G401 (cell line): ENCODE results near the gene TRIM9. TPM values are rescaled to one million over a fixed set of nuclear protein-coding genes. Genes with fewer than 3 reads are reported as not detected.

Source experiments
- DNase-seq: peaks from one replicate; pipeline ENCODE4 v3.0.0-alpha.2; 2015; ENCODE audit warnings: low spot score
- in situ Hi-C: cut with HindIII; loops from 2 replicates; pipeline ENCODE4 v1.10.0; 2016; ENCODE audit warnings: low sequenced_read_pairs, mixed read lengths
- total RNA-seq: library from RNA; depleted of rRNA; stranded (reverse); fragments of >200 nt; shearing (Covaris generic); gene quantifications from 2 replicates; pipeline ENCODE4 v1.2.3, GENCODE V29; 2014

Gene TRIM9
- total RNA-seq, 1 experiment from 2014 or later = 0.41 TPM

DNA sequence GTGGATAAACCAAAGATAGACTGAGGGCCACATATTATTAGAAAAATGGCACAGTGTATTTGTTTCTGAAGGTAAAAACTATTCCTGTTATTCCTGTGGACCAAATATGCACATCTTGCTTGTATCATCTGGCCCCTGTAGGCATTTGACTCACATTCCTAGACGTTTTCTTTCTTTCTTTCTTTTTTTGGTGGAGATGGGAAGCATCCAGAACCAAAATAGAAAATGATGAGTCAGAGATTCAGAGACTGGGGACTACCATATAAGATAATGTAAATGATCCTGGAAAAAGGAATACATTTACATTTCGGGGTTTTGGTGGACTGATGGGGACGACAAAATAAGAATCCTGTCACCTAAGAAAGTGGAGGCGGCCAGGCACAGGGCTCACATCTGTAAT lies 24.2 kb downstream of the TRIM9 start:
- in situ Hi-C loops = no loop called here
- no peak for DNase-seq

DNA sequence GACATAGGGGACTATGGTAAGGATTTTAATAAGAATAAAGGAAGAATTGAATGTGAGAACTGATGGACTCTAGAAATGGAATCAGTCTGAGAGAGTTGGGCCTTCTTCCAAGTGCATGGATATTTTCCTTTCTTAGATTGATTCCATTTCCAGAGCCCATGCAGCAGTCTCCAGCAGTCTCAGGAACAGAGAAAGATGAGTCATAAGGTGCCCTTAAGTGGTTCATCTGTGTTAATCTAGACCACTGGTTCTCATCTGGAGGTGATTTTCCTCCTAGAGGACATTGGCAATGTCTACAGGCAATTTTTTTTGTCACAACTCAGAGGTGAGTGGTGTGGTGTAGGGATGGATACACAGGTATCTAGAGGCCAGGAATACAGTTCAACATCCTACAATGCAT lies 25.9 kb downstream of the TRIM9 start:
- in situ Hi-C loops = no loop called here
- no peak for DNase-seq

DNA sequence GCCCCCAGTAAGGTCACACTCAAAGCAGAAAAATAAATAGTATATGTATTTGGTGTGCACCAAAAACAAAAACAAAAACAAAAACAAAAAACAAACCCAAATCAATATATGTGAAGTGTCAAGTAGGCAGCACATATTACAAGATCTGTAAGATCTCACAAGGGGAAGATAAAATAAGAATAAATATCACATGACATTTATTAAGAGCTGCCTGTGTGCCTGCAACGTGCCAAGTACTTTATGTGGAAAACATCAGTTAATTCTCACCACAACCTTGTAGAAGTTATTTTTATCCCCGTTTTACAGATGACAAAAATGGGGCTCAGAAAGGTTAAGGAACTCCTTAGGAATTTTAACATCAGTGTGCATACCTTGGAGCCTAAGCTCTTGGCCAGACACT lies 26.6 kb downstream of the TRIM9 start:
- no peak for DNase-seq
- in situ Hi-C loops = no loop called here

DNA sequence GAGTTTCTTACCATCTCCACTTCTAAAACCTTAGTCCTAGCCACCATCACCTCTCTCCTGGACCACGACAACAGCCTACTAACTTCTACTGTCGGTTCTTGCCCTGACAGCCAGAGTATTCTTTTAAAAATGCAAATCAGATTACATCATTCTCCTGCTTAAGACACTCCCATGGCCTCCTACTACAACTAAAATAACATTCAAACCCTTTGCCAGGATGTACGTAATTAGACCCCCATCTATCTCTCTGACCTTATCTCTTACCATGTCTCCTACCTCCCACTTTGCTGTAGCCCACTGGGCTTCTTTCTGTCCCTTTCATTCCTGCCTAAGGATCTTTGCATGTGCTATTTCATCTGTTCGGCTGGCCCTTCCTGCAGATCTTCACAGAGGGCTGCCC lies 27.6 kb downstream of the TRIM9 start:
- no peak for DNase-seq
- in situ Hi-C loops = no loop called here

DNA sequence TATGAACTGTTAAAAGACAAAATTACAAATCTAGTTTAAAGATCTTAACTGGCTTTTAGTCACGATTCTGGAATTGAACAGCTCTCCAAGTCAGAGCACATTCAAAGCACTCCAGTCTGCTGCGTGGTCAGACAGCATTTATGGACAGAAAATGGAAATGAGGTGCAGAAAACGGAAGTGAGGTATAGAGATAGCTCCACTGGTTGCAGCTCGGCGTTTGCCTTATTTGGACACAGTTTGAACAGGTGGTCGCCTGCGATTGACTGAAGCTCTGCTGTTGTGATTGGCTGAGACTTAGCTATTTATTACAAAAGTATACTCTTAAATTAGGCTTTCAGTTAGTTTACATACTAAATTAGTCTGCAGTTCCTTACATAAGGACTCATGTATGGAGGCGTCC lies 28.3 kb downstream of the TRIM9 start:
- DNase-seq = no peak
- in situ Hi-C loops = no loop called here

DNA sequence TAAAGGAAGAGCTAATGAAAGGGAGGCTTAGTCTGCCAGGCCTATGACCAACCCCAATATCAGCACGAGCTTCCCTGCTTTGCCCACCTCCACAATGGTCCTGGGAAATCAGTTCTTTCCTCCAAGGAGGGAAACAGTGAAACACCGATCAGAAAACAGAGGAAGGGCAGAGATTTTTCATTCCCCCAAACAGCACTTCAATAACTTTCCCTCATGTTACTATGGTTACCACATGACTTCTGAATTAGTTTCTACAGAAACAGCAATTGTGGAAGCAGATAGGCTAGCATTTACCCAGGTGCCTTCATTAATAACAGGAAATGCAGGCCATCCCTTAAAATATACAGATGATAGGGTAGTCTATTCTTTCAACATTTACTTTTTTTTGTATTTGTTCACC lies 35.9 kb downstream of the TRIM9 start:
- in situ Hi-C loops = no loop called here
- no peak for DNase-seq

DNA sequence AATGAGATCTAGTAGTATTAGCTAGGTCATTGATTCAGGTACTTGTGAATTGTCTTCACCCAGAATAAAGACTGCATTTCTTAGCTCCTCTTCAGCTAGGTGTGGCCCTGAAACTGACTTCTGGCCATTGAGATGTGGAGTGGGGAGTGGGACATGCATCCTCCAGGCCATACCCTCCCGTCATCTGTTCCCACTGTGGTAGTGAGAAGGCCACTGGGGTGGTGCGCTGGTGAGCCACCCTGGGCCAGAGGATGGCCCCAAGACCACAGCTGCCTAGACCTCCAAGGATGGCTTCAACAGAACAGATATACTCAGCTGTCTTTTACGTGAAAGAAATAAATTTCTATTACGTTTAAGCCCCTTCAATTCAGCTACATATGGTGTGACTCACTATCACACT lies 36.5 kb downstream of the TRIM9 start:
- DNase-seq = no peak
- in situ Hi-C loops = no loop called here

DNA sequence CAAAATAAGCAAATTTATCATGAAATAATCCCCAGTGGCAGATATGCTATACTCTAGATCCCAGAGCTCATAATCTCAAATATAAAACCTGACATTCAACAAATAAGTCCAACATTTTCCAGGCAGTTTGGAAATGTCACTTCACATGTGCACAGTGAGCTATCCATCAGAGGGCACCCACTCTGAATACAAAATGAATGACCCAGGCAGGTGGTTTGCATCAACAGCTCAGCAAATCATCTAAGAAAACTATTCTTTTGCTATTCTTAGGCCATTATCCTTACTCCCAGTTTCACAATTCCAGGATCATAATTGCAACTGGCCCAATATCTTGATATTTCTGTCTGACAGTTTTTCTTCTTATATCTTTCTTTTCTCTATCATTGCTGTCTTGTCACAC lies 38.5 kb downstream of the TRIM9 start:
- DNase-seq = peak; percentile 48

DNA sequence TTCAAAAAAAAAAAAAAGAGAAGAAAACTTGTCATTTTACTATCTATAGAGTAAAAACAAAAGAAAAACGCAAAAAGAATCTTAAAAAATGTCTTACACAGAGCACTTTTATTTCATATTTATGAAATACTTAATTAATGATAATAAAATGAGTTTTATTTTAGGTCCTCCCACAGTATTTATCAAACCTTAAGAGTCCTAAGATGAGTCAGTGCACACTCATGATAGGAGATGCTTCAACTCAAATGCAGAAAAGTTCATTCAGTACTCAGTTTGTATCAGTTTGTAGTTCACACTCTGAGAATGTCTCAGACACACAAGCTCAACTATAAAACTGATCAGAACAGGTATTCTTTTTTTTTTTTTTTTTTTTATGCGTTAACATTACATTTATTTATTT lies 41.7 kb downstream of the TRIM9 start:
- DNase-seq = no peak

More for the DNA sequence above, 38.5 kb downstream of the TRIM9 start:
- in situ Hi-C loops = no loop called here

DNA sequence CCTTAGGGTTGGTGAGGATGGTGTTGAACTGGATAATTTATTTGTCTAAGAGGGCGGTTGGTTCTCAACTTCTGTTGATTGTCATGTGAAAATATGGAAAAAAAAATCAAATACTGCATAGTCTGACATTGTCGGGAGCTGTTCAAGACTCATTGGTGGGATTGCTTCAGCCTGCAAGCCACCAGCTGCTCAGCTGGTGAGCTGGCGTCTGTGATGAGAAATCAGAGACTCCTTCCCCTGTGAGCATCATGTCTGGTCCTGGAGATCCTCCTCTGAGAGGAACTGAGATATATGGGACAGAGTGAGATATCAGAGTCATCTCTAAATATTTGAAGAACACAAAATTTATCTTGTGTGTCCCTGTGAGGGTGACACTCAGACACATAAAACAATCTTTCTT lies 49.9 kb downstream of the TRIM9 start:
- in situ Hi-C loops = no loop called here

More for the DNA sequence above, 41.7 kb downstream of the TRIM9 start:
- in situ Hi-C loops = no loop called here

DNA sequence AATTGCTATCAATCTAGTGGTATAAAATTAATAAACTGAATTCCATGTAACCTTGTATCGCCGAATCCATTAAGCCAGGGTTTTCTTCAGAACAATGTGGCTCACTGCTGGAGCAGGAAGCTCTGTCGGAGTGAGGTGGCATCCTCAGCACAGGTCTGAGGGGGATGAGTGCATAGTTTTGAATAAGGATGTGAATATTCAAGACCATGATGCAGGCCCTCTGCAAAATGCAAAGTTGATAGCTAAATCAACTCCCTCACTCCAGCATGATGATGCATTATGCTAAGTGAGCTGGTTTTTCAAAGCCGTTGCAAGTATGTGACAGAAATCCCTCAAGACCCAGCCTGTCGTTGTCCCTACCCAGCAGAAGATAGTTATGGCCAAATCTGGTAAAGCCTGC lies 53.0 kb downstream of the TRIM9 start:
- DNase-seq = peak; percentile 77
- in situ Hi-C loops = no loop called here

More for the DNA sequence above, 49.9 kb downstream of the TRIM9 start:
- no peak for DNase-seq

DNA sequence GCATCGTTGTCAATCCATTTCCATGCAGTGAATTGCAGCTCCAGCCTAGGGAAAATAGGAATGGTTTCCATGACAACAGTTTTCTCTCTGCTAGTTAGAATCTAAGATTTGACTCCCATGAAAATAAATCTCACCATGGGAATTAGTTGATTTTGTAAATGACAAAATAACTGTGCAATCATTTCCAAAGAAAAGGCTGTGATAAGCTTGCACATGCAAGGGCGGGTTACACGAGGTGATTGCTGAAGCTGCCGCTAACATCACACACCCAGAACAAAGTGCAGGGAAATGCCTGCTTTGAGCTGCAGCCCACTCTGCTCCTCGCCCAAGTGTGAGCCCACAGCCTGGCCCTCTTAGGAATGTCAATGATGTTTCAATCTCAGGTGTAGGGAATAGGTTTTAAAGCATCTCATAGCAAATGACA lies 53.8 kb downstream of the TRIM9 start:
- in situ Hi-C loops = no loop called here
- peak; percentile 73 for DNase-seq

DNA sequence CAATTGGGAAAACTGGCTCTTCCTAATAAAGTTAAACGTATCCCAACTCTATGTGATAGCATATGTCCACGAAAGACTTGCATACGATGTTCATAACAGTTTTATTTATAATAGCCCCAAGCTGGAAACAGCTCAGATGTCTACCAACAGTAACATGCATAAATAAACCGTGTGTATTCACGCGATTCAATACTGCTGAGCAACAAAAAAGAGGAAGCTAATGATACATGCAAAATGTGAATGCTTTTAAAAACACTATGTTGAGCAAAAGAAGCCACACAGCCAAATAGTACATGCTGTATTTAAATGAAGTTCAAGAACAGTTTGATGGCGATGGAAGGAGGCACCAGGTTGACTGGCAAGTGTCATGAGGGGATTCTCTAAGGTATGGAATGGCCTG lies 55.7 kb downstream of the TRIM9 start:
- DNase-seq = no peak
- in situ Hi-C loops = no loop called here

DNA sequence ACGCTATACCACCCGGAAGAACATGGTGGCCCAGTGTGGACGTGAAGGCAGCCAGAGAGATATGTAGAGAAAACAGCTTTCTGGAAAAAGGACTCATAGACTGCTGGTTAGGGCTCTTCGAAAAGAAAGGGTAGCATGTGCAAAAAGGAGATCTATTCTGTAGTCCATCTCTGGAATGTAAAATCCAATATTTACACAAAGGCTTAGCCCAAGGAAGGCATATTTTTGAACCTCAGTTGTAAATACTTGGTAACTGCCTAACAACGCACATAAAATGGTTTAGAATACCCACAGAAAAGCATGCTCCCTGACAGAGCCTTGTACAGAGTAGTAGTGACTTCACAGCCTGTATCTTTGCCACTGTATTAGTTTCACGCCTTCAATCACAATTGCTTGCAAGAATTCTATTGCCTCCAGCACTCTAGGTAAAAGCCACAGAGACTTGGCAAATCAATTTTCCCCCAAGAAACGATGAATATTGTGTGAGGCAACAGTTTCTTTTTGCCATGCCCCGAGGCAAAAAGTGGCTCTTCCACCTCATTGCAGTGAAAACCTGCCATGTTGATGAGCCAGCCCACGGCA lies 59.2 kb downstream of the TRIM9 start:
- DNase-seq = no peak
- in situ Hi-C loops = no loop called here

DNA sequence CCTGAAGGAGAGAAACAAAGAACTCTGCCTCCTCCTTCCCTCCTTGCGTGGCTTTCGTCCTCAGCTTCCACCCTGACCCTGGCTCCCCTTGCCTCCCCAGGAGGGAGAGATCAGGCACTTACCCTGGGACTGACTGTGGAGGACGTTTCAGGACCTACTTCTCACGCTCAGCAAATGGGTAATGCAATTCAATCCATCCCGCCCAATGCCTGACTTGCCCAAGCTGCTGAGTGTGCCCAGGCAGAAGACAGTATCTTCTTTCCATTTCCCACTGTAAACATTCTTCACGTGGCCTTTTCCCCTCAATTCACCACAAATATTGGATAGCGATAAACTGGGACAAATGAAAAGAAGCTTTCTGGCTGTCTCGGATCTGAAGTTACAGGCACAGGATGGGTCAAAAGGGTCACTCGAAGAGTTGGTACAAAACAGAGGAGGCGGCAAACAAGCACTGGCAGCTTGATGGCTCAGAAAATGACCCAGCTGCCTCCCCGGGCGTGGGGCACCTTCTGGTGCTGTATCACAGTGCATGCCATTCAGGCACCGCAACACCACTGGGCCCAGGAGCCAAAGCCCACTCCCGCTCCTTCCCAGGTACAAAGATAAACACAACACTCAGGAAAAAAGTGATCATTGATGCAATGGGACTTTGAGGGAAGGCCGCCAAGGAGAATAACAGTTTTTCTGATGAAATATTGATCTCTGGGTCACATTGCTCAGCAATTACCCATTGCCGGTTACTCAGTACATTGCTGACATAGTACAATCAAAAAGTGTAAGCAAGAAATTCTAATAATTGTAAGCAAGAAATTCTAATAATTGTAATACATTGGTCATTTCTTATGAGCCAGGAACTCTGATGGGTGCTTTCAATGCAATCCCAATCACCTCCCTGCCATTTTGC lies 65.8 kb downstream of the TRIM9 start:
- in situ Hi-C loops = no loop called here

DNA sequence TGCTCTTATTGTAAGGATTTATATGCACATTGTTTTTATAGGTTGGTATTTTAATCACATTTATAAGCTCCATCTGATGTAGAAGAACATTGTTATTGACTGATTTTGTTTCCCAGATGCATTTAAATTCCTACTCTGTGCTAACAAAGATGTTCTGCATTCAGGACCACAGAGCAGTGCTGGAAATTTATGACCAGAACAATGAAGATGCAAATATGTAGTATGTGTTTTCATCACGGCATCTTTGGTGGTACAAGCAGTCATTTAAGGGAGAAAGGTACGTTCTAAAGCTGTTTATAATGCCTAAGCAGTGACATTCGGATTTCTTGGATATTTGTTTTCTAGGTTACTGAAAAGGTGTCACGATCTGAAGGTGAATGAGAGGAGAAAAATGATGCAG lies 66.5 kb downstream of the TRIM9 start:
- in situ Hi-C loops = no loop called here

More for the DNA sequence above, 65.8 kb downstream of the TRIM9 start:
- DNase-seq = peak; percentile 68

DNA sequence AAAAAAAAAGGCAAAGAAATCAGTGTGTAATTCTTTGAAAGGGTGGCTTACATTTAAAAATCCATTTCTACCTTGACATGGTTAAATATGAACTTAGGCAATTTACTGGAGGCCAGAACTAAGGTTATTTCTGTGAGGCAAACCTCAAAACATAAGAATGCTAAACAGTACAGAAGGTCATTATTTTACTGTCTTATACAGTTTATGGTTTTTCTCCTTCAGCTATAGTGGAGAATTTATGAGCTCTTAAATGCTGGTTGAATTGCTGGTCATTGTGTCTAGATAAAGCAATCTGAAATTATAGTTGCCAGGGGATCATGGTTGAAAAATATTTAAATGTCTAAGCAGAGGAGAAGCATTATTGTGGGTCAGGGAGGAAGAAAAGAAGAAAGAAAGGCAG lies 70.5 kb downstream of the TRIM9 start:
- in situ Hi-C loops = no loop called here
- no peak for DNase-seq

More for the DNA sequence above, 66.5 kb downstream of the TRIM9 start:
- no peak for DNase-seq

DNA sequence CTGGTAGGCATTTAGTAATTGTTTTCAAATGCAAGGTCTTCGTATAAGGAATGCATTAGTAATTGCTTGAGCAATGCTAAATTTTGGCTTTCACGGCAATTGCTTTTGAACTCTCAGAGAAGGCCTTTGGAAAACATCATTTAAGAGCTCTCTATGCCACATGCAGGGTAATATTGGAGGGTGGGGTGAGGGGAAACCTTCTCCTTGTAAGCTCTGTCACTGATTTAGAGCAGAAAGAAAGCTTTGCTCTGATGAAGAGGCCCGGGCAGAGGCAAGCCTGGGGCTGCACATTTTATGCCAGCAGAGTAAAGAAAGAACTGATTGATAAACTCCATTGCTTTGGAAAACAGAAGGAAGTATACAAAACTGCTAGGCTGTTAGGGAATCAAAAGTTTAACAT lies 70.9 kb downstream of the TRIM9 start:
- no peak for DNase-seq
- in situ Hi-C loops = no loop called here

DNA sequence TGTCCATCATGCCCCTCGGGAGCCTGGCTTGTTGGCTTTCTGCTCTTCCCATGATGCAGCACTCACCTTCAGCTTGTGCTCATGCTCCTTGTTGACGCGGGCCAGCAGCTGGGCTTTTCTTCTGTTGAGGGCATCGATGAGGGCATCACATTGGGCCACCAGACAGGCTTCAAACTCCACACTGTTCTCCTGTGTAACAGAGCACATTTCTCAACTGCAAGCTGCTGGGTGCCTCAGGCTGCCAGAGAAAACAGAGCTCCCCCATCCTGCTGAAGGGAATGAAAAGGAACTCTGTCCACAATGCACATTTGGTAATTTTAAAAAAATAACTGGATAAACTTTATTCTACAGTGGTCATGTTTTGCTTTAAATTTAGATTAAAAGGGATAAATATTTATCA lies 72.1 kb downstream of the TRIM9 start:
- DNase-seq = no peak
- in situ Hi-C loops = no loop called here

DNA sequence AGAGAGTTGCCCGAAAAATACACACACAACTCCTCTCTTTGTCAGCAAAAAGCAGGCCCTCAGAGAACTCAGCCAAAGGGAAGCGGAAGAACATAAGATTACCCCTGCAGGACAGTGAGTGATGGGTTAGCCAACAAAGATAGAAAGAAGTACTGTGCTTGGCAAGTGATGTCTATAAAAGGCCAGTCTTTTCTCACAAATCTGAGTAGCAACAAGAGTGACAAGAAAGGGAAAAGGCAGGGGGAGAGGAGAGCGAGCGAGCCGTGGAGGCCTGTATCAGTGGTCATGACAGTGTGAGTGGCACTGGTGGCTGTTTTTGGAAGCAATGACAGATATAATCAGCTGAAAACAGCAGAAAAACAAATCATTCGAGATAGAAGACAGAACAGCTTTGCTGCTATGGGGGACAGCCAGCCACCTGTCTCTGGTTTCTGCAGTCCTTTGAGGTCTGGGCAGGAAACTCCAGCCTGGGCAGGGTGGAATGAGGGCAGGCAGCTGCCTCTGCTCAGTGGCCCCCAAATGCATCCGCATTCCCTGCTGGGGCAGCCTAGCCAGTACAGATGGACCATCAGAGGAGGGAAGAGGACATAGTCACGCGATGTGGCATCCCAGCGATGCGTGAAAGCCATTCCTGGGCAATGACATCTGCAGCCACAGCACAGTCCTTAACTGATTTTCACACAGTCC lies 74.7 kb downstream of the TRIM9 start:
- DNase-seq = peak; percentile 99
- in situ Hi-C loops = no loop called here
